ENCODE results near the gene POC1A.
"Not testable (repeated sequence)": the region's sequence is repeated elsewhere in the genome, so short reads cannot be mapped to it uniquely, and the experiment has no call there.

The POC1A gene

GRCh38 chr3:52162250-52162872 is 8.1 kb upstream of the POC1A start:
- DNase-seq (ENCODE audit: low spot score): no peak
- in situ Hi-C loops (cut with MboI; ENCODE audit: low sequenced_read_pairs, unreplicated experiment): no loop called here

GRCh38 chr3:52159503-52159902 is 5.3 kb upstream of the POC1A start:
- no peak for DNase-seq (ENCODE audit: low spot score)
- in situ Hi-C loops (cut with MboI; ENCODE audit: low sequenced_read_pairs, unreplicated experiment): no loop called here
- no peak for TF ChIP-seq CTCF (IDR thresholded peaks at IDR 0.05; ENCODE audit: borderline replicate concordance, control extremely low read depth, extremely low read depth, insufficient read depth, missing control alignments)

More at GRCh38 chr3:52162250-52162872, 8.1 kb upstream of the POC1A start:
- no peak for TF ChIP-seq CTCF (IDR thresholded peaks at IDR 0.05; ENCODE audit: borderline replicate concordance, control extremely low read depth, extremely low read depth, insufficient read depth, missing control alignments)

GRCh38 chr3:52155912-52156311 is 1.7 kb upstream of the POC1A start:
- no peak for DNase-seq (ENCODE audit: low spot score)
- no peak for TF ChIP-seq CTCF (IDR thresholded peaks at IDR 0.05; ENCODE audit: borderline replicate concordance, control extremely low read depth, extremely low read depth, insufficient read depth, missing control alignments)
- in situ Hi-C loops (cut with MboI; ENCODE audit: low sequenced_read_pairs, unreplicated experiment): no loop called here

- DNase-seq (ENCODE audit: low spot score): no peak
- TF ChIP-seq CTCF (IDR thresholded peaks at IDR 0.05; ENCODE audit: borderline replicate concordance, control extremely low read depth, extremely low read depth, insufficient read depth, missing control alignments): no peak
- in situ Hi-C loops (cut with MboI; ENCODE audit: low sequenced_read_pairs, unreplicated experiment): no loop called here
Measured at GRCh38 chr3:52153389-52154096, 680 bp downstream of the POC1A start.

- DNase-seq (ENCODE audit: low spot score); in situ Hi-C loops (cut with MboI; ENCODE audit: low sequenced_read_pairs, unreplicated experiment): not testable (repeated sequence)
Measured at GRCh38 chr3:52151991-52152390, 2.2 kb downstream of the POC1A start.

GRCh38 chr3:52150860-52151259 is 3.4 kb downstream of the POC1A start:
- in situ Hi-C loops (cut with MboI; ENCODE audit: low sequenced_read_pairs, unreplicated experiment): no loop called here
- no peak for TF ChIP-seq CTCF (IDR thresholded peaks at IDR 0.05; ENCODE audit: borderline replicate concordance, control extremely low read depth, extremely low read depth, insufficient read depth, missing control alignments)
- no peak for DNase-seq (ENCODE audit: low spot score)

GRCh38 chr3:52150357-52150756 is 3.9 kb downstream of the POC1A start:
- no peak for DNase-seq (ENCODE audit: low spot score)
- TF ChIP-seq CTCF (IDR thresholded peaks at IDR 0.05; ENCODE audit: borderline replicate concordance, control extremely low read depth, extremely low read depth, insufficient read depth, missing control alignments): no peak
- in situ Hi-C loops (cut with MboI; ENCODE audit: low sequenced_read_pairs, unreplicated experiment): no loop called here
